ENCODE results near the gene KIF1B. TPM values are rescaled to one million over a fixed set of nuclear protein-coding genes. Genes with fewer than 3 reads are reported as not detected.

The KIF1B gene
- total and polyA plus RNA-seq, 10 of the 15 experiments (the other 5 are each of a cell fraction or from before 2014, with no cell fraction given) = 2.1 to 16.5 (median 8.7) TPM

GRCh38 chr1:10177876-10178275 is 32.5 kb upstream of the KIF1B start:
- in situ Hi-C loops (cut with MboI) = no loop called here
- no TSS peak for BruUV-seq (replicated peaks)
- intact Hi-C loops (cut with micrococcal nuclease; ENCODE audit: unreplicated experiment) = no loop called here
- Histone ChIP-seq H3K27ac (ENCODE audit: control insufficient read depth, insufficient read depth) (no peak overlapping the region), H3K9me3 (replicated peaks; ENCODE audit: control insufficient read depth, insufficient read depth, low read length) (no peaks in the 10 kb centered on the region), H3K4me2 (ENCODE audit: control insufficient read depth, insufficient read depth) (no peak overlapping the region), H2AFZ (ENCODE audit: control insufficient read depth, low read depth, low read length) (no peak overlapping the region), H4K20me1 (ENCODE audit: control insufficient read depth, insufficient read depth) (no peaks in the 10 kb centered on the region), H3K79me2 (ENCODE audit: control insufficient read depth, insufficient read depth, low read length) (no peaks in the 10 kb centered on the region), H3K9ac (ENCODE audit: control insufficient read depth, insufficient read depth, low read length) (no peak overlapping the region), H3K4me1 (ENCODE audit: control insufficient read depth, insufficient read depth, low read length) (peaks cover 3% of the 10 kb centered on the region; the same call in 1 of the 2 replicates), H3K27me3 (replicated peaks in 1 of 2; ENCODE audit: control insufficient read depth in 2 of 2, insufficient read depth in 2 of 2, low read length in 1 of 2) (no peaks in the 10 kb centered on the region), H3K4me3 (no peak overlapping the region), H3K36me3 (ENCODE audit: control insufficient read depth in 2 of 2, insufficient read depth in 2 of 2, low read length in 1 of 2) (peaks cover 4% of the 10 kb centered on the region in 2 experiments; a peak in 3 of 4 replicates)
- DNase-seq (ENCODE audit: low read depth, low spot score) (no peak), FAIRE-seq (no peak), ATAC-seq (no peak)
- ChIA-PET POLR2A (interaction anchor here (0.6 kb wide), 1 partner anchor 22 kb away, joined by 3 read pairs; no protein-coding TSS in a partner anchor), CTCF (no interaction called here), RAD21 (ENCODE audit: unreplicated experiment) (no interaction called here), SMC1A (ENCODE audit: uncharacterized antibody, unreplicated experiment) (interaction anchor here (1.9 kb wide), 1 partner anchor 9 kb away, joined by 5 read pairs; no protein-coding TSS in a partner anchor)
- TF ChIP-seq HDAC2 (IDR thresholded peaks at IDR 0.05) (no peak), ETV6 (conservative IDR thresholded peaks at IDR 0.05 in 1 of 2, IDR thresholded peaks at IDR 0.05 in 1 of 2; ENCODE audit: borderline replicate concordance in 1 of 2, low read depth in 1 of 2) (no peak), ZNF384 (IDR thresholded peaks at IDR 0.05; ENCODE audit: borderline replicate concordance, low read depth, low read length) (no peak), CBFB (IDR thresholded peaks at IDR 0.05; ENCODE audit: low read depth) (no peak), GABPA (IDR thresholded peaks at IDR 0.05; ENCODE audit: low read depth) (no peak), FOXK2 (IDR thresholded peaks at IDR 0.05) (no peak)
- WGBS (ENCODE audit: insufficient coverage, insufficient replicate concordance, low lambda C conversion rate, missing lambda C conversion rate) = 70% methylated on average over 5 of the region's 5 CpGs

- WGBS (ENCODE audit: insufficient coverage, insufficient replicate concordance, low lambda C conversion rate, missing lambda C conversion rate) = 96% methylated on average over 22 of the region's 22 CpGs
- H3K27ac ChIP-seq (ENCODE audit: control insufficient read depth, insufficient read depth) = no peak overlapping the region
- H4K20me1 ChIP-seq (ENCODE audit: control insufficient read depth, insufficient read depth) = no peaks in the 10 kb centered on the region
- in situ Hi-C loops (cut with MboI) (no loop called here), intact Hi-C loops (cut with micrococcal nuclease; ENCODE audit: unreplicated experiment) (no loop called here)
- DNase-seq (ENCODE audit: low read depth, low spot score) = no peak
- ChIA-PET POLR2A (interaction anchor here (0.6 to 0.9 kb wide), 2 partner anchors 23 to 58 kb away, joined by 3 to 4 read pairs; no protein-coding TSS in a partner anchor), SMC1A (ENCODE audit: uncharacterized antibody, unreplicated experiment) (interaction anchor here (1.9 kb wide), 1 partner anchor 10 kb away, joined by 5 read pairs; no protein-coding TSS in a partner anchor), CTCF (no interaction called here), RAD21 (ENCODE audit: unreplicated experiment) (no interaction called here)
- no peaks in the 10 kb centered on the region for H3K9me3 ChIP-seq (replicated peaks; ENCODE audit: control insufficient read depth, insufficient read depth, low read length)
- peaks cover 4% of the 10 kb centered on the region in 2 experiments; a peak in 3 of 4 replicates for H3K36me3 ChIP-seq (ENCODE audit: control insufficient read depth in 2 of 2, insufficient read depth in 2 of 2, low read length in 1 of 2)
- H3K4me2 ChIP-seq (ENCODE audit: control insufficient read depth, insufficient read depth) = no peak overlapping the region
- no peaks in the 10 kb centered on the region for H3K27me3 ChIP-seq (replicated peaks in 1 of 2; ENCODE audit: control insufficient read depth in 2 of 2, insufficient read depth in 2 of 2, low read length in 1 of 2)
- H2AFZ ChIP-seq (ENCODE audit: control insufficient read depth, low read depth, low read length) = no peak overlapping the region
- H3K4me1 ChIP-seq (ENCODE audit: control insufficient read depth, insufficient read depth, low read length) = 0 out of 2 replicates have a peak, but pooled peaks cover under 1% of the 10 kb centered on the region
- FAIRE-seq = no peak
- BruUV-seq (replicated peaks) = no TSS peak
- ATAC-seq = no peak
- H3K9ac ChIP-seq (ENCODE audit: control insufficient read depth, insufficient read depth, low read length) = no peak overlapping the region
- H3K79me2 ChIP-seq (ENCODE audit: control insufficient read depth, insufficient read depth, low read length) = no peaks in the 10 kb centered on the region
- no peak overlapping the region for H3K4me3 ChIP-seq
- TF ChIP-seq SMAD5 (IDR thresholded peaks at IDR 0.05; ENCODE audit: low read depth) (no peak), FOXM1 (IDR thresholded peaks at IDR 0.05; ENCODE audit: low read depth, low read length) (no peak), MTA3 (IDR thresholded peaks at IDR 0.05; ENCODE audit: borderline replicate concordance, low read length) (no peak), ZSCAN29 (IDR thresholded peaks at IDR 0.05) (no peak), ZNF274 (IDR thresholded peaks at IDR 0.05; ENCODE audit: insufficient read depth, insufficient read length) (no peak)
- TF ChIP-seq, protein P1, sequence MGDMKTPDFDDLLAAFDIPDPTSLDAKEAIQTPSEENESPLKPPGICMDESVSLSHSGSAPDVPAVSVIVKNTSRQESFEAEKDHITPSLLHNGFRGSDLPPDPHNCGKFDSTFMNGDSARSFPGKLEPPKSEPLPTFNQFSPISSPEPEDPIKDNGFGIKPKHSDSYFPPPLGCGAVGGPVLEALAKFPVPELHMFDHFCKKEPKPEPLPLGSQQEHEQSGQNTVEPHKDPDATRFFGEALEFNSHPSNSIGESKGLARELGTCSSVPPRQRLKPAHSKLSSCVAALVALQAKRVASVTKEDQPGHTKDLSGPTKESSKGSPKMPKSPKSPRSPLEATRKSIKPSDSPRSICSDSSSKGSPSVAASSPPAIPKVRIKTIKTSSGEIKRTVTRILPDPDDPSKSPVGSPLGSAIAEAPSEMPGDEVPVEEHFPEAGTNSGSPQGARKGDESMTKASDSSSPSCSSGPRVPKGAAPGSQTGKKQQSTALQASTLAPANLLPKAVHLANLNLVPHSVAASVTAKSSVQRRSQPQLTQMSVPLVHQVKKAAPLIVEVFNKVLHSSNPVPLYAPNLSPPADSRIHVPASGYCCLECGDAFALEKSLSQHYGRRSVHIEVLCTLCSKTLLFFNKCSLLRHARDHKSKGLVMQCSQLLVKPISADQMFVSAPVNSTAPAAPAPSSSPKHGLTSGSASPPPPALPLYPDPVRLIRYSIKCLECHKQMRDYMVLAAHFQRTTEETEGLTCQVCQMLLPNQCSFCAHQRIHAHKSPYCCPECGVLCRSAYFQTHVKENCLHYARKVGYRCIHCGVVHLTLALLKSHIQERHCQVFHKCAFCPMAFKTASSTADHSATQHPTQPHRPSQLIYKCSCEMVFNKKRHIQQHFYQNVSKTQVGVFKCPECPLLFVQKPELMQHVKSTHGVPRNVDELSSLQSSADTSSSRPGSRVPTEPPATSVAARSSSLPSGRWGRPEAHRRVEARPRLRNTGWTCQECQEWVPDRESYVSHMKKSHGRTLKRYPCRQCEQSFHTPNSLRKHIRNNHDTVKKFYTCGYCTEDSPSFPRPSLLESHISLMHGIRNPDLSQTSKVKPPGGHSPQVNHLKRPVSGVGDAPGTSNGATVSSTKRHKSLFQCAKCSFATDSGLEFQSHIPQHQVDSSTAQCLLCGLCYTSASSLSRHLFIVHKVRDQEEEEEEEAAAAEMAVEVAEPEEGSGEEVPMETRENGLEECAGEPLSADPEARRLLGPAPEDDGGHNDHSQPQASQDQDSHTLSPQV (IDR thresholded peaks at IDR 0.05) = no peak
Measured at GRCh38 chr1:10178597-10179405, 31.6 kb upstream of the KIF1B start.
